ENCODE measurements around the gene KCNB1.

Gene KCNB1

GRCh38 chr20:49377326-49377725, 105.1 kb downstream of the KCNB1 start:
- no peak for DNase-seq (ENCODE audit: low read depth)
- H3K4me3 ChIP-seq (ENCODE audit: low read depth, low read length) = no peak overlapping the region
- TF ChIP-seq POLR2A (IDR thresholded peaks at IDR 0.05; ENCODE audit: extremely low read depth, insufficient read length) (no peak), MYC (IDR thresholded peaks at IDR 0.05; ENCODE audit: low read depth, low read length) (no peak), CTCF (IDR thresholded peaks at IDR 0.05; ENCODE audit: low read depth, low read length) (no peak)
- TF ChIP-seq, protein P1, sequence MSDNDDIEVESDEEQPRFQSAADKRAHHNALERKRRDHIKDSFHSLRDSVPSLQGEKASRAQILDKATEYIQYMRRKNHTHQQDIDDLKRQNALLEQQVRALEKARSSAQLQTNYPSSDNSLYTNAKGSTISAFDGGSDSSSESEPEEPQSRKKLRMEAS (IDR thresholded peaks at IDR 0.05; ENCODE audit: low read depth, low read length) = no peak

DNA sequence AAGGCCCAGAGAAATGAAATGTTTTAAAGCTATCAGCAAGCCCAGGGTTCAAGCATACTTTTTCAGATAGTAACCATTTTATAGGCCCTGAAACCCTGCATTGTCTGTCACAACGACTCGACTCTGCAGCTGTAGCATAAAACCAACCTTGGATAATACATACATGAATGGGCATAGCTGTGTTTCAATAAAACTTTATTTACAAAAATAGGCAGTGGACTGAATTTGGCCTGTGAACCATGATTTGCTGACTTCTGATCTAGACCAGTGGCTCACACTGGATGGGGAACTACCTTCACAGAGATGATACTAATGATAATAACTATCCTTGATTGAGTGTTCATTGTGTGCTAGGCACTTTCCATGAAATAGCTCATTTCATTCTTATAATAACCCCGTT, 107.3 kb downstream of the KCNB1 start:
- no peak for TF ChIP-seq POLR2A (IDR thresholded peaks at IDR 0.05; ENCODE audit: extremely low read depth, insufficient read length)
- TF ChIP-seq, protein P1 (IDR thresholded peaks at IDR 0.05; ENCODE audit: low read depth, low read length) = no peak
- no peak for TF ChIP-seq MYC (IDR thresholded peaks at IDR 0.05; ENCODE audit: low read depth, low read length)
- no peak for TF ChIP-seq CTCF (IDR thresholded peaks at IDR 0.05; ENCODE audit: low read depth, low read length)
- H3K4me3 ChIP-seq (ENCODE audit: low read depth, low read length) = no peak overlapping the region

DNA sequence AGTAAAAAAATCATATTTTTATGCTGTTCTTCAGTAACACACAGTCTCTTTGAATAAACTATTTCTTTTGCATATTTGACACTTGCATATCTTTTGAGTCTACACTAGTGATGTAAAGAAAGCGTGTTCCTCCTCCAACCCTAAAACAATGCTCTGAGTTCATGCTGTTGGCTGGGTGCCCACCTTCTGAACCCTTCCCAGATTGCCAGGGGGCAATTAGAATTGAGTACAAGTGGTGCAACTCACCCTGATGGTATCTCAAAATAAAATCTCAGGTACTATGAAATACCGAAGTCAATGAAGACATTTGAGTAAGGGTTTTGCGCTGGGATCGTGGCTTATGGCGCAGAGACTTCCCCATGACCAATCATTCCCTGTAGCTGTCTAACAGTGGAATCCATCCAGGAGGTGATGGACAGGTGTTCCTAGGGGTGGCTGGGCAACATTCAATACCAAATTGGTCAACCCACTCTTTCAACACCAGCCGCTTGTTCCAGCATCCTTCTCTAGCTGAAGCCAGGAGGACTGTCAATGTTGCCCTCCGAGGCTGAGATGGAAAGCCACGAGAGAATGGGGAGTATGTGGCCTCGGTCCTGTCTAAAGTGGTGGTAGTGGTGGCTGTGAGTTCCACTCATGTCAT, 110.3 kb downstream of the KCNB1 start:
- TF ChIP-seq MYC (IDR thresholded peaks at IDR 0.05; ENCODE audit: low read depth, low read length) (no peak), CTCF (IDR thresholded peaks at IDR 0.05; ENCODE audit: low read depth, low read length) (no peak), POLR2A (IDR thresholded peaks at IDR 0.05; ENCODE audit: extremely low read depth, insufficient read length) (no peak)
- TF ChIP-seq, protein P1 (IDR thresholded peaks at IDR 0.05; ENCODE audit: low read depth, low read length) = no peak
- DNase-seq (ENCODE audit: low read depth) = no peak
- no peak overlapping the region for H3K4me3 ChIP-seq (ENCODE audit: low read depth, low read length)

More for the DNA sequence above, 107.3 kb downstream of the KCNB1 start:
- no peak for DNase-seq (ENCODE audit: low read depth)

GRCh38 chr20:49368596-49368995, 113.9 kb downstream of the KCNB1 start:
- TF ChIP-seq MYC (IDR thresholded peaks at IDR 0.05; ENCODE audit: low read depth, low read length) = no peak
- H3K4me3 ChIP-seq (ENCODE audit: low read depth, low read length) = no peak overlapping the region

GRCh38 chr20:49367113-49367512, 115.4 kb downstream of the KCNB1 start:
- no peak overlapping the region for H3K4me3 ChIP-seq (ENCODE audit: low read depth, low read length)
- TF ChIP-seq MYC (IDR thresholded peaks at IDR 0.05; ENCODE audit: low read depth, low read length) (no peak), CTCF (IDR thresholded peaks at IDR 0.05; ENCODE audit: low read depth, low read length) (no peak), POLR2A (IDR thresholded peaks at IDR 0.05; ENCODE audit: extremely low read depth, insufficient read length) (no peak)
- TF ChIP-seq, protein P1 (IDR thresholded peaks at IDR 0.05; ENCODE audit: low read depth, low read length) = no peak
- DNase-seq (ENCODE audit: low read depth) = no peak

More at GRCh38 chr20:49368596-49368995, 113.9 kb downstream of the KCNB1 start:
- no peak for DNase-seq (ENCODE audit: low read depth)

- no peak overlapping the region for H3K4me3 ChIP-seq (ENCODE audit: low read depth, low read length)
- TF ChIP-seq MYC (IDR thresholded peaks at IDR 0.05; ENCODE audit: low read depth, low read length) = no peak
- TF ChIP-seq POLR2A (IDR thresholded peaks at IDR 0.05; ENCODE audit: extremely low read depth, insufficient read length) = no peak
- TF ChIP-seq, protein P1 (IDR thresholded peaks at IDR 0.05; ENCODE audit: low read depth, low read length) = no peak
- TF ChIP-seq CTCF (IDR thresholded peaks at IDR 0.05; ENCODE audit: low read depth, low read length) = no peak
- DNase-seq (ENCODE audit: low read depth) = no peak
Measured at GRCh38 chr20:49366687-49367086, 115.8 kb downstream of the KCNB1 start.

Measured in NB4 (cell line).